HG02884 (cell line): ENCODE results near the gene ZNF414.
"Not testable (repeated sequence)": the region's sequence is repeated elsewhere in the genome, so short reads cannot be mapped to it uniquely, and the experiment has no call there.

Source experiments
- ATAC-seq: cut with Tn5 transposase; IDR thresholded peaks from one replicate; pipeline ENCODE4 v1.9.1; 2021; ENCODE audit warnings: mild to moderate bottlenecking, moderate library complexity; ENCODE audit not compliant: unreplicated experiment

The ZNF414 gene

GRCh38 chr19:8519388-8519787, 5.4 kb upstream of the ZNF414 start:
- no peak for ATAC-seq

GRCh38 chr19:8518536-8518935, 4.6 kb upstream of the ZNF414 start:
- ATAC-seq: no peak

DNA sequence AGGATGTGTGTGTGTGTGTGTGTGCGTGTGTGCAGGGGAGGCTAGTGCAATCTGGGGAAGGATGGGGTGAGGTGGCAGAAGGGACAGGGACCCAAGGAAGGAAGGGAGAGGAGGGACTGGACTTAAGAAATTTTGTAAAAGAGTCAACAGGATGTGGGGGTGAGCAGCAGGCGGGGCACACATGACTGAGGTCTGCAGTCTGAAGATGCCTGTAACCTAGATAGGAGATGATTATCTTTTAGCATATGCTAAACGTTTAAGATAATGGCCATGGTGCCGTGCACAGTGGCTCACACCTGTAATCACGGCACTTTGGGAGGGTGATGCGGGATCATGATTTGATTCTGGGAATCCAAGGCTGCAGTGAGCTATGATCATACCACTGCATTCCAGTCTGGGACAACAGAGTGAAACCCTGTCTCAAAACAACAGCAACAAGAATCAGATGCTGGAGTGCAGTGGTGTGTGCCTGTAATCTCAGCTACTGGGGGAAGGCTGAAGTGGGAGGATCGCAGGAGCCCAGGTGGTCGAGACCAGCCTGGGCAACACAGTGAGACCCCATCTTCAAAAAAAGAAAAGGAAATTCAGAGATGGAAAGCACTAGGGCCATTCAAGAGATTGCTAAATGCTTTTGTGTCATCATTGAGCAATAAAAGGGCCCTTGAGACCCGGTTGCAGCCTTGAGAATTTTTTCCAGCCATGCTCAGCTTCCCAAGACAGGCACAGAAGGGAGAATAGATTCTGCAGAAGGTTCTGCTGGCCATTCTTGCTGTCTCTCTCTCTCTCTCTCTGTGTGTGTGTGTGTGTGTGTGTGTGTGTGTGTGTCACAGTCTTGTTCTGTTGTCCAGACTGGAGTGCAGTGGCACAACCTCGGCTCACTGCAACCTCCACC, 3.8 kb upstream of the ZNF414 start:
- ATAC-seq: no peak

- ATAC-seq: no peak
Measured at GRCh38 chr19:8515317-8515716, 1.4 kb upstream of the ZNF414 start.

GRCh38 chr19:8514505-8515009, 590 bp upstream of the ZNF414 start:
- ATAC-seq: not testable (repeated sequence)

DNA sequence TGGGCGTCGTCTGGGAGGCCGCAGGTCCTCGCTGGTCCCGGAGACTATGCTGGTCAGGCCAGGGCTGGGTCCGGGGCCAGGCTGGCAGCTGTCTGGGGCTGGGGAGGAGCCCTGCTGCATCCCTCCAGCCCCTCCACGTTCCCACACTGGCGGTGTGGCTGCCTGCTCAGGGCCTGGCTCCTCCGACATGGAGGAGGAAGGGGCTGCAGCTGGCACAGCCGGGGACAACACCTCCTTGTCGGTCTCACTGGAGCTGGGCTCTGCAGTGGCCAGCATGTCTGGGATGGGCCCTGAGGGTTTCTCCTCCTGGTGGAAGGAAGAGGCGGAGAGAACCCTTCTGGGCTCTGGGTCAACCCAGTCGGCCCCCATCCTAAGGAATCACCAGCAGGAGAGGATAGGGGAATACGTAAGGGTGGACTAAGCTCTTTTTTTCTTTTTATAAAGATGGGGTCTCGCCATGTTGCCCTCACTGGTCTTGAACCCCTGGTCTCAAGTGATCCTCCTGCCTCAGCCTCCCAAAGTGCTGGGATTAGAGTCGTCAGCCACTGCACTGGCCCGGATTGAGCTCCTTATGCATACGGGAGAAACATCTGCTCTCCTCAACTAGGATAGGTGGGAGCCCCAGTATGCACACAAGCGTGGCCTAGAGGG, 806 bp downstream of the ZNF414 start:
- no peak for ATAC-seq

- ATAC-seq: no peak
Measured at GRCh38 chr19:8512115-8512967, 1.6 kb downstream of the ZNF414 start.

- no peak for ATAC-seq
Measured at GRCh38 chr19:8511573-8512101, 2.3 kb downstream of the ZNF414 start.

GRCh38 chr19:8510589-8511115, 3.3 kb downstream of the ZNF414 start:
- ATAC-seq: no peak

GRCh38 chr19:8506402-8506957, 7.5 kb downstream of the ZNF414 start:
- ATAC-seq: no peak

- ATAC-seq: no peak
Measured at GRCh38 chr19:8505680-8506401, 8.1 kb downstream of the ZNF414 start.

GRCh38 chr19:8504919-8505318, 9.0 kb downstream of the ZNF414 start:
- ATAC-seq: no peak

- ATAC-seq: no peak
Measured at GRCh38 chr19:8504171-8504570, 9.8 kb downstream of the ZNF414 start.

DNA sequence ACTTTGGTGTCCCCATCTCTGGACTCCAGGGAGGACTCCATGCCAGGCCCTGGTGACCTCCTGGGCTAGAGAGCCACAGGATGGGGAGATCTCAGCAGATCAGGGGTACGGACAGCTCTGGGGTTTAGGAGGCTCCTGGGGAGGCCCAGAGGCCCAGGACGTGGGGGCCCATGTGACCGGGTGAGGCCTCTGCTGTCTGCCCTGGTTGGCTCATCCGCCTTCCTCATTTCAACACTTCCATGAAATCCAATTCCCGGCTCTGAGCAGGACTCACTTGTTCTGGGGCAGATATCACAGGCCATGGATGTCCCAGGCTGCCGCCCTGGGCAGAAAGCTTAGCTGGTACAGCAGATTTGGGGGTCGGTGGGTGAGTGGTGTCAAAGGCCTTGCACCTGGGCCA, 10.5 kb downstream of the ZNF414 start:
- ATAC-seq: no peak

GRCh38 chr19:8501981-8502380, 12.0 kb downstream of the ZNF414 start:
- no peak for ATAC-seq

GRCh38 chr19:8501516-8501915, 12.5 kb downstream of the ZNF414 start:
- ATAC-seq: no peak

DNA sequence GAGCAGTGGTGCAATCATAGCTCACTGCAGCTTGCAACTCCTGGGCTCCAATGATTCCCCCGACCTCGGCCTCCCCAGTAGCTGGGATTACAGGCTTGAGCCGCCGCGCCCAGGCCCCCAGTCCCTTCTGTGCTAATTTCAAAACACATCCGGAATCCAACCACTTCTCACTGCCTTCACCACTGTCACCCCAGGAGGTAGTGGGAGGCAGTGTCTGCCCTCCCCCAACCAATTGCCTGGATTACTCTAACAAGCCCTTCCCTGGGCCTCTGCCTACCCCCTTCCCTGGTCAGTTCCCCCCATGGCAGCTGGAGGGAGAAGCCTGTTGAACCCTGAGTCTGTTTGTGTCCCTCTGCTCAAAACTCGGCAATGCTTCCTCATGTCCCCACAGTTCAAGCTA, 13.8 kb downstream of the ZNF414 start:
- no peak for ATAC-seq

GRCh38 chr19:8499048-8499833, 14.7 kb downstream of the ZNF414 start:
- ATAC-seq: no peak

DNA sequence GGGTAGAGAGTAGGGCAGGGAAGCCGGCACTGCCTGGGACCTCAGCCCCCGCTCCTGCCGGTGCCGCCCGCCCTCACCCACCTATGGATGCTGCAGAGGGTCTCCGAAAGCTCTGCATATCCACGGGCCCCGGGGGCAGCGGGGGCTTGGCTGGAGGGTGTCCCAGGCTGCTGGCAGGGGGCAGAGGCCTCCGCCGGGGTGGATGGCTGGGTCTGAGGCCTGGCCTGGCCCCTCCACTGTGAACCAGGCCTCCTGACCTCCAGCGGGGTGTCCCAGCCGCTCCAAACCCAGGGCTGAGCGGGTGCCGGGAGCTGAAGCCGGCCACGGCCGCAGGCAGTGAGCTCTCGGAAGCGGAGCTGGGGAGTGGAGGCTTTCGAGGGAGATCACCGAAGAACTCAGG, 15.7 kb downstream of the ZNF414 start:
- no peak for ATAC-seq
